ENCODE measurements around the gene COL27A1.
"Not testable (repeated sequence)": the region's sequence is repeated elsewhere in the genome, so short reads cannot be mapped to it uniquely, and the experiment has no call there.

- not testable (repeated sequence) for TF ChIP-seq POLR2A (IDR thresholded peaks at IDR 0.05; ENCODE audit: borderline replicate concordance, extremely low read depth, insufficient read depth, insufficient read length); CTCF (IDR thresholded peaks at IDR 0.05 in 2 of 3, conservative IDR thresholded peaks at IDR 0.05 in 1 of 3; ENCODE audit: borderline replicate concordance in 1 of 3, insufficient read depth in 1 of 3, low read depth in 2 of 3, low read length in 2 of 3); ELF1 (IDR thresholded peaks at IDR 0.05; ENCODE audit: borderline replicate concordance, low read depth); MAX (IDR thresholded peaks at IDR 0.05); EZH2phosphoT487 (IDR thresholded peaks at IDR 0.05; ENCODE audit: borderline replicate concordance); ATF3 (IDR thresholded peaks at IDR 0.05); YY1 (IDR thresholded peaks at IDR 0.05; ENCODE audit: extremely low read depth, insufficient replicate concordance, low read depth, low read length); TCF7L2 (IDR thresholded peaks at IDR 0.05; ENCODE audit: borderline replicate concordance, extremely low read depth, insufficient read depth, insufficient read length)
Measured at GRCh38 chr9:114329625-114330022, 174.3 kb downstream of the COL27A1 start, which contains the start of gene ORM2.

Data from HCT116 (cell line).